ENCODE results near the gene MAOB. TPM values are rescaled to one million over a fixed set of nuclear protein-coding genes. Genes with fewer than 3 reads are reported as not detected.

The MAOB gene
- total RNA-seq, 1 donor from 2014 or later, result 4.6 TPM

- DNase-seq (ENCODE audit: low spot score in 2 of 2), result no peak
- Histone ChIP-seq H3K27me3 (no peaks in the 10 kb centered on the region), H3K36me3 (no peaks in the 10 kb centered on the region), H3K4me3 (no peak overlapping the region), H3K4me1 (peaks cover 0 to 7% of the 10 kb centered on the region in 2 donors), H3K9me3 (no peaks in the 10 kb centered on the region), H3K27ac (no peak overlapping the region)
- intact Hi-C loops (cut with DNase I), result no loop called here
- TF ChIP-seq CTCF (IDR thresholded peaks at IDR 0.05), result no peak
Measured at GRCh38 chrX:43860646-43861370, 21.4 kb downstream of the MAOB start.

- no peak overlapping the region for H3K27ac ChIP-seq
- DNase-seq (ENCODE audit: low spot score in 2 of 2), result no peak
- H3K4me1 ChIP-seq, result no peaks in the 10 kb centered on the region
- intact Hi-C loops (cut with DNase I), result no loop called here
- H3K9me3 ChIP-seq, result no peaks in the 10 kb centered on the region
- H3K27me3 ChIP-seq, result no peaks in the 10 kb centered on the region
- no peak for TF ChIP-seq CTCF (IDR thresholded peaks at IDR 0.05)
- no peak overlapping the region for H3K4me3 ChIP-seq
- H3K36me3 ChIP-seq, result no peaks in the 10 kb centered on the region
Measured at GRCh38 chrX:43853225-43853828, 28.9 kb downstream of the MAOB start.

- Histone ChIP-seq H3K27me3 (no peaks in the 10 kb centered on the region), H3K36me3 (no peaks in the 10 kb centered on the region), H3K4me3 (no peak overlapping the region), H3K27ac (no peak overlapping the region), H3K4me1 (no peaks in the 10 kb centered on the region), H3K9me3 (no peaks in the 10 kb centered on the region)
- intact Hi-C loops (cut with DNase I), result no loop called here
- no peak for TF ChIP-seq CTCF (IDR thresholded peaks at IDR 0.05)
- DNase-seq (ENCODE audit: low spot score in 2 of 2), result no peak
Measured at GRCh38 chrX:43850629-43851028, 31.6 kb downstream of the MAOB start.

GRCh38 chrX:43849173-43849572, 33.1 kb downstream of the MAOB start:
- Histone ChIP-seq H3K27me3 (no peaks in the 10 kb centered on the region), H3K4me3 (no peak overlapping the region), H3K27ac (no peak overlapping the region), H3K4me1 (no peaks in the 10 kb centered on the region), H3K9me3 (no peaks in the 10 kb centered on the region), H3K36me3 (no peaks in the 10 kb centered on the region)
- DNase-seq (ENCODE audit: low spot score in 2 of 2), result no peak
- no peak for TF ChIP-seq CTCF (IDR thresholded peaks at IDR 0.05)
- intact Hi-C loops (cut with DNase I), result no loop called here

GRCh38 chrX:43847352-43847751, 34.9 kb downstream of the MAOB start:
- TF ChIP-seq CTCF (IDR thresholded peaks at IDR 0.05), result no peak
- no peaks in the 10 kb centered on the region for H3K4me1 ChIP-seq
- H3K9me3 ChIP-seq, result no peaks in the 10 kb centered on the region
- no peak overlapping the region for H3K4me3 ChIP-seq
- H3K27ac ChIP-seq, result no peak overlapping the region
- H3K36me3 ChIP-seq, result no peaks in the 10 kb centered on the region
- intact Hi-C loops (cut with DNase I), result no loop called here
- no peak for DNase-seq (ENCODE audit: low spot score in 2 of 2)
- H3K27me3 ChIP-seq, result no peaks in the 10 kb centered on the region

Data from ascending aorta (tissue), 2 donors.